Gastroesophageal sphincter (tissue), 3 donors: ENCODE measurements around the gene COX10.
"Not testable (repeated sequence)": the region's sequence is repeated elsewhere in the genome, so short reads cannot be mapped to it uniquely, and the experiment has no call there.

ENCODE experiments used
- CTCF ChIP-seq, 4 experiments: fragments of 200-600 bp in 2 of 4; fragments of 450-650 bp in 2 of 4; sonication (generic) in 1 of 4; IDR thresholded peaks; one replicate each; pipeline ENCODE4 v1.5.1; 2017 to 2019; ENCODE audit warnings: antibody characterized with exemption in 4 of 4, mild to moderate bottlenecking in 2 of 4, moderate library complexity in 2 of 4
- POLR2A ChIP-seq, 2 donors: fragments of 450-650 bp; IDR thresholded peaks; one replicate each; pipeline ENCODE4 v1.6.1; 2017; ENCODE audit warnings: antibody characterized with exemption in 2 of 2, mild to moderate bottlenecking in 2 of 2, moderate library complexity in 1 of 2

GRCh38 chr17:14191469-14191868 lies 122.2 kb downstream of the COX10 start:
- TF ChIP-seq CTCF, POLR2A (IDR thresholded peaks at IDR 0.05): not testable (repeated sequence)
